GM11168 (cell line): ENCODE data around the gene ZNF467.

Source experiments
- in situ Hi-C: fragments of 300-500 bp; cut with MboI; formaldehyde crosslinking; loops from one replicate; pipeline ENCODE4 v1.12.0; 2022; ENCODE audit warnings: low sequenced_read_pairs; ENCODE audit not compliant: unreplicated experiment

Gene ZNF467

DNA sequence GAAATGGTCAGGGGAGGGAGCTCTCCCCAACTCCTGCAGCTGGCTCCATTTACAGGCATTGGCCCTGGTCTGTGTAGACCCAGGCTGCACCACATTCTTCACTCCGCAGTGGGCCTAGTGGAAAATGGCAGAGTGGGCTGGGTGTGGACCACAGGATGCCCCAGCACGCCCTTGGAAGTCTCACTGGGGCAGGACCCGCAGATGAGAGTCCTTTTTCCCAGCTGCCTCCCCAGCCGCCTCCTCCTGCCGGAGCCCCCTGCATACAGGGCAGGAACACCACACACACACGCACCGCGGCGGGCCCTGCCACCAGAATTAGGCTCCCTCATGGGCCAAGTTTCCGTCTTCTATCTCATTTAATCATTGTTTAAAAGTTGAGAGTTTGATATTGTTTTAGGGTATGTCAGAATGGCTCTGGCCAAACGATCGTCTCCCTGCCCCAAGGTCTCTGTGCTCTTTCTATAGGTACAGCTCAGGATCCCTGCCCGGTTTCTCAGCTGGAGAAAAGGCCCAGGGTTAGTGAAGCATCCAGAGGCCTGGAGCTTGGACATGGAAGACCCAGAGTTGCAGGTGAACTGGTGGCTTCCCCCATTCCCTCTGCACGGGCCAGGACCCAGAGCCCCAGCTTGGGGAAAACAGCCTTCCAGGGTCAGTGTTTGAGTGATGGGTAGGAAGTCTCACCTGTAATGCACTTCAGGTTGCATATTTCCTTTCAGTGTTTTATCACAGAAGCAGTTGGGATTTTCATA lies 42.0 kb downstream of the ZNF467 start:
- in situ Hi-C loops = no loop called here

GRCh38 chr7:149729983-149730801 lies 43.2 kb downstream of the ZNF467 start:
- in situ Hi-C loops = no loop called here

- in situ Hi-C loops = no loop called here
Observed at GRCh38 chr7:149729586-149729982, 43.8 kb downstream of the ZNF467 start.

GRCh38 chr7:149728491-149729375 lies 44.7 kb downstream of the ZNF467 start:
- in situ Hi-C loops = no loop called here

DNA sequence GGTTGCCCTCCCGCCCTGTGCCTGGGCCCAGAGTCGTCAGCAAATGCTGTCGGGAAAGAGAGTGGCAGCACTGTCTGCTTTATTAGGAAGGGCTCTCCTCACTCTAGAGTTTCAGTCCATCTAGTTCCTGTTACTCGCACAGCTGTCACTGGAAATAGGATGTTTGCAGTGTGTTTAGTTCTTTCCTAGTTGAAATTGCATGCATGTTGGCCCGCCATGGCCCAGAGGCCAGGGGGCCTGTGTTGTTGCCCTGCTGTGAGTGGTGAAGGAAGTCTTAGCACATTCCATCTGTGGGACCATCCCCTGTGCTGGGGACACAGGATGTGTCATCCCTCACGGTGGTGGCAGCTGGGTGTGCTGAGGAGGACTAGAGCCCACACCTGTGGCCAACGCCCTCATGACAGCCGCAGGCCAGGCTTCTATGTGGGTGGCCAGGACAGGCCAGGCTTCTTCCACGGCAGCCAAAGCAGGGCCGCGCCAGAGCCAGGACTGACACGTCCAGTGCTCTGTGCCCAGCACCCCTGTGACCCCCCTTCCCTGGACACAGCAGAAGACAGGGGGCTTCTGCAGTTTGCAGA lies 45.4 kb downstream of the ZNF467 start:
- in situ Hi-C loops = no loop called here

- in situ Hi-C loops = no loop called here
Observed at GRCh38 chr7:149727053-149727898, 46.1 kb downstream of the ZNF467 start.

DNA sequence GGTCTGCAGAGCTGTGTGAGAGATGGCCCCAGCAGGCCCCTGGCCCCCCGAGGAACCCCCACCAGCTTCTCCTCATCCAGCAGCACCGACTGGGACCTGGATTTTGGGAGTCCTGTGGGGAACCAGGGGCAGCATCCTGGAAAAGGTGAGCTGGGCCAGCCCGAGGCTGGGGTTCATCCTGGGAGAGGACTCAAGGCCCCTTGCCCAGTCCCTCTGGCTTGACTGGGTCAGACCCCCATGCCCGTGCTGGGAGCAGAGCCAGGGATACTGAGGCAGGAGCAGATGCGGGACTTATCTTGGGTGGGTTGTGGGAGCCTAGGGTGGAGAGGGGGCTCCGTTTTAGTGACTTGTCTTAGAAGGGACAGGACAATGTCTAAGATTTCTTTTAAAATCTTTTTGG lies 47.5 kb downstream of the ZNF467 start:
- in situ Hi-C loops = no loop called here

DNA sequence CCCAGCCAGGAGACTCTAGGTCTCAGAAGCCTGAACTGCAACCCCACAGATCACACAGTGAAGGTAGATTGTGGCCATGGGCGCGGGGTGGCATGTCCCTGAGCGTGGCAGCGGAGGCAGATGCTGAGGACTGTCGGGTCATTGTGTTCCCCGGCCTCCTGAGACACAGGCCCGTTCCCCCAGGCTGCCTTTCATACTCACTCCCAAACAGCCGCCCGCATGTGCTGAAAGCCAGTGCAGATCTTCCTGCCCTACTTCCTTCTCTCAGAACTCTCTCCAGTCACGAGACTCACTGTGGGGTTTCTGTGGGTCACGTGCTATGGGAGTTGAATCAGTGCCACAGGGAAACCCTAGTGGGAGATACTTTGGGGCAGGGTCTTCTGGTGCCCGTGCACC lies 48.0 kb downstream of the ZNF467 start:
- in situ Hi-C loops = no loop called here

GRCh38 chr7:149724661-149725425 lies 48.5 kb downstream of the ZNF467 start:
- in situ Hi-C loops = no loop called here

DNA sequence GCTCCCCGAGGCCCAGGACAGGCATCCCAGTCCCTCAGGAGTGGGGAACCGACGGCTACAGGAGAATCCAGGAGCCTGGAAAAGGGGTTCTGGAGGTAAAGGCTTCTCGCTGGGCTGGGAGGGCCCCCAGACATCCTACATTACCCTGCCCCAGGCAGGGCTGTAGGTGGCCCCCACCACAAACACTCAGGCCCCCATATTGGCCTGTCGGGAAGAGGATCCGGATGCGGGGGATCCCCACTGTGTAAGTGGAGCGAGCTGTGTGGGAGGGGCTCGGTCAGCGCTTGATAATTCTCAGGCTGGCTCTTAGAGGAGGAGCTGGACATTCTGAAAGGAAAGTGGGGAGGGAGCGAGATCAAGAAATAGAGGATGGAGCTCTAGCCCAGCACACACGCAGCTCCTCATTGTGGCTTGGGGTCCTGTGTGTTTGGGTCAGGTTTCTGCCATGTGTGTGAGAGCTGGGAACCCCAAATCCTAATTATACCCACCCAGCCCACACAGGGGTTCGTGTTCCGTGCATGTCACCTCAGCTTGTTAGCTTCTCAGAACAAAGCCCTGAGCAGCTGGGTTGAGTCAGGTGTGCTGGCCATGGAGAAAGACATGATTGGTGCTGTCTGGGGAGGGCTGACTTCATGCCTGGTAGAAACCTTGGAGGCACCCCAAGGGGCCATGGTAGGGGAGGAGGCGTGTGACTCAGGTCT lies 49.4 kb downstream of the ZNF467 start:
- in situ Hi-C loops = no loop called here

DNA sequence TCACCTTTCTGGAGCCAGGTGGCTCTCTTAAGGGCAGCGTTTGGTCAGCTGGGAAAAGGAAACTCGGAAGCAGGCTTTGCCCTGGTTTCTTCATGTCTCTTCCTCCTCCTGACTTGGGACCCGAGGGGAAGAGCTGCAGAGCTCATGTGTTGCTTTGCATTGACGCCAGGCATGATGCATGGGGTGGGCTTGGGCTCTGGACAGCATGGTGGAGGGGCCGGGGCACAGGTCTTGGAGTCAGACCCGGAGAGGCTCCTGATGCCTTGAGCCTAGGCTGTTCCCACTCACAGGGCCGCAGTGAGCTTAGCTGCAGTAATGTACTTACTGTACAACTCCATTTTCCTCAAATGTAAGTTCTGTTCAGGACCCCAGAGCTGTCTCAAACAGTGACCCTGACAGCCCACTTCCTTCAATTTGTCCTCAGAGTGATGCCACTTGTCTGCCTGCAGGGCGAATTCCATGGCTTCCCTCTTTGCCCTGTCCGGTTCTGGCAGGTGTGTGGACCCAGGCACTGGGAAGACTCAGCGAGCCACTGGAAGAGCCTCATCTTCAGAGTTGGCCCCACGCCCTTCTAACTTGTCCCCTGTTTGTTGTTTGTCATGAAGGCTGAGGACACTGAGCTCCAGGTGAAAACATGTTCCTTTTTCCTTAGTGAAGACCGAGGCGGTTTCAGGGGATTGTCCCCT lies 50.2 kb downstream of the ZNF467 start:
- in situ Hi-C loops = no loop called here

DNA sequence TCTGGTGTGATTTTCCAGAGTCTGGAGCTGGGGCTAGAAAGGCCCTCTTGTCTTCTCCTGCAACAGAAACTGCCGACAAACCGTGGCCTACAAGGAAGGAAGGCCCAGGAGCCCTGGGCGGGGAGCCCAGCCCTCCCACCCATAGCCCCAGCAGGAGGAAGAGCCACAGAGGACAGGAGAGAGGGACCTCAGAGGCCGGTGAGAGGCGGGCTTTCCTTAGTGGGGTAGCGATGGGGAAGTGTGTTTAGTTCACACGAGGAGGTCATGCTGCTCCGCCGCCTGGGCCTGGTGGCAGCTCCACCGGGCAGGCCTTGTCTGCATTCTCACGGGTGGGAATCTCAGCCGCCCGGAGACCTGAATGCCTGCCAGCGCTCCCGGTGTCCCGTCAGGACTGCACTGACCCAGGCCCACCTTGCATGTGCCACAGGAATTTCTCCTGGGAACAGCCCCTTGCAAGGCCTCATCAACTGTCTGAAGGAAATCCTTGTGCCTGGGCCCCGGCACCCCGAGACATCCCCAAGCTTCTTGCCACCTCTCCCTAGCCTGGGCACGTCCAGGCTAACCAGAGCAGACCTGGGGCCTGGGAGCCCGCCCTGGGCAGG lies 50.9 kb downstream of the ZNF467 start:
- in situ Hi-C loops = no loop called here

DNA sequence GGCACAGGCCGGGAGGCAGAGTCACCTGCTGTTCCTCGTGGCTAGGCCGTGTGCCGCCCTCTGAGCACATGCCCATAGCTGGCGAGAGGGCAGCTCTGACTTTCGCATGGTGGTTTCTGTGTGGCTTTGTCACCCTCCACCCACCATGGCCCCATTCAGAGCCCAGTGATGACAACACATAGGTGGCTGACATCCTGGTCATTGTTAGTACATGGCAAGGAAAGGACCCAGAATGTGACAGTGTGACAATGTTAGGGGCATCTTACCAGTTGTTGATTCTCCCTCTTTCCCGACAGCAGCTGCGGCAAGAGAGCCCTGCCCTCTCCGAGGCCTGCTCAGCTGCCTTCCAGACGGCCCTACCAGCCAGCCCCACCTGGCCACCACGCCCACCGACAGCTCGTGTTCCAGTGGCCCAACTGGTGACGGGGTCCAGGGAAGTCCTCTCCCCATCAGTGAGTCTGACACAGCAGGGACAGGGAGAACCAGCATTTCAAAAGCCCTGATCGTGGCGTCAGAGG lies 52.2 kb downstream of the ZNF467 start:
- in situ Hi-C loops = no loop called here

- in situ Hi-C loops = no loop called here
Observed at GRCh38 chr7:149720372-149721083, 52.9 kb downstream of the ZNF467 start.

DNA sequence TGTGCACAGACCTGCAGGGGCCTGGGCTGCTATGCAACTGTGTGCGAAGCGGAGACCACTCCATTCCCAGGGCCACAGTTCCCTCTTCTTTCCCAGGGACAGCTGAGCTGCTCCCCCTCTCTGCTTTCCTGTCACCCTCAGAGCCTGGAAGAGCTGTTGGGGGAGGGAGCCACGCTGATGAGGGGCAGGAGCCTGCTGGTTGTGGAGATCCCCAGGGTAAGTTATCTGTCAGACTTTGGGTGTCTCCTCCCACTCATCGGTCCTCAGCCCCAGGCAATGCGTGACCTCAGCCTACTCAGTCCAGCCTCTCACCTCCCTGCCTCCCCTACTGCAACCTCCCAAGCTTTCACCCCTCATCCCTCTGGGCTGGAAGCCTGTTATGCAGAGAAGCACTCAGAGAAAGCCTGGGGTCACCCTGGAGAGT lies 53.5 kb downstream of the ZNF467 start:
- in situ Hi-C loops = no loop called here
